Neutrophil (primary cell): Measurements from ENCODE around the gene KLF9.
A peak's percentile ranks its signal among the peaks of the same experiment; 100 is the strongest.

Experiments
- H3K27ac ChIP-seq: fragments of 200-600 bp; sonication (generic); 2 replicates; pipeline ENCODE4 v1.5.1; 2016; ENCODE audit warnings: mild to moderate bottlenecking, moderate library complexity
- H3K27me3 ChIP-seq: fragments of 200-600 bp; sonication (generic); 2 replicates; pipeline ENCODE4 v1.6.0; 2016; ENCODE audit warnings: mild to moderate bottlenecking
- H3K36me3 ChIP-seq: fragments of 200-600 bp; sonication (generic); 2 replicates; pipeline ENCODE4 v1.5.1; 2017
- H3K4me1 ChIP-seq, 2 experiments: fragments of 200-600 bp in 1 of 2; sonication (generic) in 1 of 2; 1 replicate in 1 of 2; 2 replicates in 1 of 2; pipeline versions ENCODE4 v1.5.1 to v1.6.1; 2013 to 2016; ENCODE audit warnings: low read depth in 1 of 2, low read length in 1 of 2, mild to moderate bottlenecking in 1 of 2, moderate library complexity in 1 of 2; ENCODE audit not compliant: control insufficient read depth in 1 of 2, insufficient read depth in 1 of 2
- H3K4me3 ChIP-seq, 2 experiments: fragments of 200-600 bp in 1 of 2; sonication (generic) in 1 of 2; 1 replicate in 1 of 2; 2 replicates in 1 of 2; pipeline ENCODE4 v1.5.1; 2013 to 2016; ENCODE audit warnings: low read depth in 1 of 2, low read length in 1 of 2, mild to moderate bottlenecking in 1 of 2, moderate library complexity in 1 of 2
- H3K9me3 ChIP-seq: fragments of 200-600 bp; sonication (generic); 2 replicates; pipeline ENCODE4 v1.5.1; 2016
- TF ChIP-seq, protein P1 (sequence below): fragments of 200-600 bp; sonication (generic); IDR thresholded peaks from 2 replicates; pipeline ENCODE4 v1.5.1; 2016; ENCODE audit warnings: antibody characterized with exemption

Gene KLF9

DNA sequence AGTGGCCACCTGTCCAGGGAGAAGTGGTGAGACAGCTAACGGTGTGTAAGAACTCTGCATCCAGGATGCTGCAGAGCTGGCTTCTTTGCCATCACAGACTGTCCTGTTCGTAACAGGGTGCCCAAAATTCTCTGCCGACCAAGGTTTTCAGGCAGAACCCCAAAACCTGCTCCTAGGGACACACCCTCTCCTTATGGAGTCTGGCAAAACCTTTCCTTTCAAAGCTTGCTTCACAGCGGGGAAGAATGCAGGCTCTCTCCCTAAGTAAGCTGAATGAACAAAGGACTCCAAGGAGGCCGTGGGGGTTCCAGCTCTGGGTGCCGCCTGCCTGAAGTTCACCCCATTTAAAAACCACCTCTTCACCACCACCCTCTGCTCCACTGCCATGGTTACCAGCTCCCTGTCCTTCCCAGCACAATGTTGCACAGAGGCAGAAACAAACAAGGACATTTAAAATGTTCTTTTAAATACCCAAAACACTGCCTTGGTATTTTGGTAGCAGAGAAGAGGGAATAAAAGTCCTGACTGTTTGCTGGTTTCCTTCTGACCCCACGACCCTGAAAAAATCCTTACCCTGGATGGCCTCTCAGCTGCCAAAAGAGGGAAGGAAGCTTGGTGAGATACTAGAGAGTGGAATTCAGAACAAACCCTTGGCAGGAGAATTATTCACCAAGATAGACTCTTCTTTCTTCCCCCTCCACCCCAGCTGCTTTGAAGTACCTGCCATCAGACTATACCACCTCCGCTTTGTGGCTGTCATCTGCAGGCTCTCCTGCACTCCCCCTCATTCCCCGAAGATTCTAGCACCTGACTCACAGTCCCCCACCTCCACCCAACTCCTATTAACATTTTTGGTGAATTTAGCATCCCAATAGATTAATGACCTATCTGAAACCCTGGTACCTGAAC is 7.1 kb upstream of the KLF9 start:
- Histone ChIP-seq H3K36me3 (no peaks in the 10 kb centered on the region), H3K4me1 (peaks cover 25 to 34% of the 10 kb centered on the region in 2 experiments), H3K27ac (no peak overlapping the region), H3K9me3 (no peaks in the 10 kb centered on the region), H3K27me3 (peaks cover 65% of the 10 kb centered on the region), H3K4me3 (no peak overlapping the region)
- TF ChIP-seq, protein P1, sequence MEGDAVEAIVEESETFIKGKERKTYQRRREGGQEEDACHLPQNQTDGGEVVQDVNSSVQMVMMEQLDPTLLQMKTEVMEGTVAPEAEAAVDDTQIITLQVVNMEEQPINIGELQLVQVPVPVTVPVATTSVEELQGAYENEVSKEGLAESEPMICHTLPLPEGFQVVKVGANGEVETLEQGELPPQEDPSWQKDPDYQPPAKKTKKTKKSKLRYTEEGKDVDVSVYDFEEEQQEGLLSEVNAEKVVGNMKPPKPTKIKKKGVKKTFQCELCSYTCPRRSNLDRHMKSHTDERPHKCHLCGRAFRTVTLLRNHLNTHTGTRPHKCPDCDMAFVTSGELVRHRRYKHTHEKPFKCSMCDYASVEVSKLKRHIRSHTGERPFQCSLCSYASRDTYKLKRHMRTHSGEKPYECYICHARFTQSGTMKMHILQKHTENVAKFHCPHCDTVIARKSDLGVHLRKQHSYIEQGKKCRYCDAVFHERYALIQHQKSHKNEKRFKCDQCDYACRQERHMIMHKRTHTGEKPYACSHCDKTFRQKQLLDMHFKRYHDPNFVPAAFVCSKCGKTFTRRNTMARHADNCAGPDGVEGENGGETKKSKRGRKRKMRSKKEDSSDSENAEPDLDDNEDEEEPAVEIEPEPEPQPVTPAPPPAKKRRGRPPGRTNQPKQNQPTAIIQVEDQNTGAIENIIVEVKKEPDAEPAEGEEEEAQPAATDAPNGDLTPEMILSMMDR: no peak

GRCh38 chr9:70420441-70421271 is 6.2 kb upstream of the KLF9 start:
- H3K36me3 ChIP-seq: no peaks in the 10 kb centered on the region
- H3K4me1 ChIP-seq: peaks cover 25 to 34% of the 10 kb centered on the region in 2 experiments
- H3K9me3 ChIP-seq: no peaks in the 10 kb centered on the region
- H3K27me3 ChIP-seq: peaks cover 72% of the 10 kb centered on the region
- H3K4me3 ChIP-seq: peak overlapping the region; percentile 54 to 68
- no peak overlapping the region for H3K27ac ChIP-seq
- TF ChIP-seq, protein P1: no peak

- TF ChIP-seq, protein P1: no peak
- H3K4me1 ChIP-seq: peaks cover 25 to 34% of the 10 kb centered on the region in 2 experiments
- H3K36me3 ChIP-seq: no peaks in the 10 kb centered on the region
- H3K27ac ChIP-seq: no peak overlapping the region
- peak overlapping the region; percentile 54 to 68 for H3K4me3 ChIP-seq
- H3K9me3 ChIP-seq: no peaks in the 10 kb centered on the region
- peaks cover 80% of the 10 kb centered on the region for H3K27me3 ChIP-seq
Measured at GRCh38 chr9:70419556-70420440, 5.3 kb upstream of the KLF9 start.

DNA sequence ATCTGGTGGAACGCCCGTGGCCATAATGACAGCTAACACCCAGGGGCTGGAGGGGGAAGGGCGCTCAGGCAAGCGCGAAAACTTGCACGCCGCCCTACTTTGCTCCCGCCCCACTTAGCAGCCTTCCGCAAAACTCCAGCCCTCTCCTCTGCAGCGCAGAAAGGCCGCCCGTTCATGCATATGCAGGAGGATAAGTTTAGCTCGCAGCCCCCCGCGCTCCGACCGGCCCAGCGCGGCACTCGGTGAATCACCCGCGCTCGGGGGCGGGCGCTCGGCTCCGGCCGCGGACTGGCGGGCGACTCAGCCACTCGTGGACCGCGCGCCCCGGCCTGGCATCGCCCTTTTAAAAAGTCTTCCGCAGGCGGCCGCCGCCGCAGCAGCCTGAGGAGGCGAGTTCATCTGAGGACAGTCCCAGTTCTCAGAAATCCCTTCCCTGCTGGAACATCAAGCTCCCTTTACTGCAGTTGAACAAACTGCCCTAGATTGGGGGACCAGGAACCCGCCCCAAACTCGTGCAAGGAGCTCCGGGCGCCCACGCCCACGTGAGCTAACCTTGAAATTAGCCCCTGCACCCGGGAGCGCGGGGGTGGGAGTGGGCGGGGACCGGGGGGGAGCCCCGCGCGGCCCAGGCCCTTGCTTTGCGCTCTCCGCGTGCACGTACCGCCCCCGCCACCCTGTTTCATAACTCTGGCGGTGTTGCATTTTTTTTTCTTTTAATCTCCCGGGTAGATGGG is 4.5 kb upstream of the KLF9 start:
- Histone ChIP-seq H3K9me3 (no peaks in the 10 kb centered on the region), H3K27me3 (peaks cover 88% of the 10 kb centered on the region)
- TF ChIP-seq, protein P1: no peak

More for the DNA sequence above, 4.5 kb upstream of the KLF9 start:
- peaks cover 29 to 34% of the 10 kb centered on the region in 2 experiments for H3K4me1 ChIP-seq
- H3K4me3 ChIP-seq: peak overlapping the region; percentile 54 to 68
- H3K27ac ChIP-seq: no peak overlapping the region
- no peaks in the 10 kb centered on the region for H3K36me3 ChIP-seq
